DND-41 (cell line): Measurements from ENCODE around the gene SMARCD3.

Experiments used
- ATAC-seq: fragments of 200-7000 bp; cut with Tn5 transposase; 3 replicates; pipeline ENCODE4 v1.9.1; 2021; ENCODE audit warnings: low read depth; ENCODE audit not compliant: insufficient read depth
- DNase-seq: peaks from one replicate; pipeline ENCODE4 v3.0.0-alpha.2; 2020
- H2AFZ ChIP-seq: 2 replicates; pipeline ENCODE4 v1.6.0; 2012; ENCODE audit warnings: low read depth, low read length
- H3K27ac ChIP-seq: 2 replicates; pipeline ENCODE4 v1.5.1; 2012; ENCODE audit warnings: low read length, inconsistent platforms
- H3K27me3 ChIP-seq: fragments of 200-600 bp; sonication (generic); 2 replicates; pipeline ENCODE4 v1.6.0; 2012; ENCODE audit warnings: low read length, mild to moderate bottlenecking, inconsistent platforms; ENCODE audit not compliant: insufficient read depth, poor library complexity
- H3K36me3 ChIP-seq: 2 replicates; pipeline ENCODE4 v1.5.1; 2012; ENCODE audit warnings: low read length, inconsistent platforms; ENCODE audit not compliant: insufficient read depth
- H3K4me1 ChIP-seq: 2 replicates; pipeline ENCODE4 v1.5.1; 2012; ENCODE audit warnings: mild to moderate bottlenecking, low read length; ENCODE audit not compliant: insufficient read depth
- H3K4me2 ChIP-seq: 2 replicates; pipeline ENCODE4 v1.6.0; 2012; ENCODE audit warnings: mild to moderate bottlenecking, moderate library complexity, low read length, inconsistent platforms; ENCODE audit not compliant: insufficient read depth
- H3K4me3 ChIP-seq, 2 experiments: fragments of 200-600 bp in 1 of 2; shearing (Covaris generic) in 1 of 2; 2 replicates each; pipeline ENCODE4 v1.5.1; 2012 to 2016; ENCODE audit warnings: inconsistent platforms in 2 of 2, low read length in 2 of 2, mild to moderate bottlenecking in 2 of 2, low read depth in 1 of 2, moderate library complexity in 1 of 2
- H3K79me2 ChIP-seq: 2 replicates; pipeline ENCODE4 v1.6.0; 2012; ENCODE audit warnings: low read length, inconsistent platforms; ENCODE audit not compliant: insufficient read depth
- H3K9ac ChIP-seq: 2 replicates; pipeline ENCODE4 v1.6.0; 2012; ENCODE audit warnings: low read depth, mild to moderate bottlenecking, inconsistent platforms, low read length, moderate library complexity
- H3K9me3 ChIP-seq: 2 replicates; pipeline ENCODE4 v1.5.1; 2012; ENCODE audit warnings: low read length, moderate library complexity, mild to moderate bottlenecking, inconsistent platforms; ENCODE audit not compliant: insufficient read depth, severe bottlenecking
- H4K20me1 ChIP-seq: 2 replicates; pipeline ENCODE4 v1.6.0; 2012; ENCODE audit warnings: low read length; ENCODE audit not compliant: insufficient read depth
- EZH2 ChIP-seq: IDR thresholded peaks from 3 replicates; pipeline ENCODE4 v1.6.1; 2012; ENCODE audit warnings: borderline replicate concordance, low read depth, mild to moderate bottlenecking, moderate library complexity, low read length, inconsistent platforms; ENCODE audit not compliant: severe bottlenecking
- TF ChIP-seq, protein P1 (sequence below): IDR thresholded peaks from 2 replicates; pipeline ENCODE4 v1.5.1; 2012; ENCODE audit warnings: borderline replicate concordance, low read length, moderate library complexity, mild to moderate bottlenecking; ENCODE audit not compliant: poor library complexity, severe bottlenecking; ENCODE audit errors: extremely low read depth

The SMARCD3 gene

DNA sequence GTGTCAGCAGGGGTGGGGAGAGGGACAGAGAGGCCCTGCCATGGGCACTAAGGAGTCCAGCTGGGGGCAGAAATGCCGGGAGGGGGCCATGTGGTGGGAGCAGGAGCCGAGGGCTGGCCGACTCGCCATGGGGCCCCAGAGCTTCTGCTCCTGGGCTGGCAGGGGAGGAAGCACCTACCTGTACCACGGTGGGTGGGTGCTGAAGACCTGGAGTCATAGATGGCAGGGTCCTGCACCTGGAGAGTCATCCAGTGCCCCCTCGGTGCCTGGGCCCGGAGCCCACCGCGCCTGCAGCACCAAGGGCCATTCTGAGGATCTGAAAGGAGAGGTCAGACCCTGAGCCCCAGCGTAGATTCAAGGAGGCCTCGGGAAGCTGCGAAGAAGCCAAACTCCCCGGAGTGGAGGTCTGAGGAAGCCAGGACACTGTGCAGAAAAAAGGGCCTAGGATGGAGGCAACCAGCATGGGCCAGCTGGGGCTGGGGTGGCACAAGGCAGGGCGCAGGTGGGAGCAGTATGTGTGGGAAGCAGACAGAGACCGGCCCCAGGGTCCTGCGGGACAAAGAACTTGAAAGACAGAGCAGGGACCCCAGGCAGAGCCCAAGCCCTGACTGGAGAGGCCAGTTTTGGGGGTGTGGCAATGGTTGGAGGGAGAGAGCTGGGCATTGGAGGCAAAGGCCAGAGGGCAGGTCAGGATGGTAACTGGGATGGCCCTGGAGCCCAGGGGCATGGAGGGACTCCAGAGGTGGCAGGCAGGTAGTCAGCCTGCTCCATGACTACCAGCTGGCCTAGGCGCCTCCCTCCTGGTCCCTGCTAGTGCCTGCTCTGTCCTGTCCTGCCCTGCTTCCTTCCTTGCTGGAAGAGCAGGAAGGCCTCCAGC is 26.7 kb upstream of the SMARCD3 start:
- DNase-seq (no peak), ATAC-seq (no peak)
- no peak overlapping the region for H3K9ac ChIP-seq
- H3K79me2 ChIP-seq: no peaks in the 10 kb centered on the region
- no peaks in the 10 kb centered on the region for H3K9me3 ChIP-seq
- peaks cover 28% of the 10 kb centered on the region for H3K4me1 ChIP-seq
- no peak for TF ChIP-seq EZH2
- TF ChIP-seq, protein P1, sequence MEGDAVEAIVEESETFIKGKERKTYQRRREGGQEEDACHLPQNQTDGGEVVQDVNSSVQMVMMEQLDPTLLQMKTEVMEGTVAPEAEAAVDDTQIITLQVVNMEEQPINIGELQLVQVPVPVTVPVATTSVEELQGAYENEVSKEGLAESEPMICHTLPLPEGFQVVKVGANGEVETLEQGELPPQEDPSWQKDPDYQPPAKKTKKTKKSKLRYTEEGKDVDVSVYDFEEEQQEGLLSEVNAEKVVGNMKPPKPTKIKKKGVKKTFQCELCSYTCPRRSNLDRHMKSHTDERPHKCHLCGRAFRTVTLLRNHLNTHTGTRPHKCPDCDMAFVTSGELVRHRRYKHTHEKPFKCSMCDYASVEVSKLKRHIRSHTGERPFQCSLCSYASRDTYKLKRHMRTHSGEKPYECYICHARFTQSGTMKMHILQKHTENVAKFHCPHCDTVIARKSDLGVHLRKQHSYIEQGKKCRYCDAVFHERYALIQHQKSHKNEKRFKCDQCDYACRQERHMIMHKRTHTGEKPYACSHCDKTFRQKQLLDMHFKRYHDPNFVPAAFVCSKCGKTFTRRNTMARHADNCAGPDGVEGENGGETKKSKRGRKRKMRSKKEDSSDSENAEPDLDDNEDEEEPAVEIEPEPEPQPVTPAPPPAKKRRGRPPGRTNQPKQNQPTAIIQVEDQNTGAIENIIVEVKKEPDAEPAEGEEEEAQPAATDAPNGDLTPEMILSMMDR: no peak
- H3K27me3 ChIP-seq: peaks cover 32% of the 10 kb centered on the region
- H3K4me2 ChIP-seq: no peak overlapping the region
- H3K36me3 ChIP-seq: no peaks in the 10 kb centered on the region
- no peak overlapping the region for H3K27ac ChIP-seq
- no peak overlapping the region for H3K4me3 ChIP-seq
- no peak overlapping the region for H2AFZ ChIP-seq
- 0 out of 2 replicates have a peak, but pooled peaks cover 3% of the 10 kb centered on the region for H4K20me1 ChIP-seq

DNA sequence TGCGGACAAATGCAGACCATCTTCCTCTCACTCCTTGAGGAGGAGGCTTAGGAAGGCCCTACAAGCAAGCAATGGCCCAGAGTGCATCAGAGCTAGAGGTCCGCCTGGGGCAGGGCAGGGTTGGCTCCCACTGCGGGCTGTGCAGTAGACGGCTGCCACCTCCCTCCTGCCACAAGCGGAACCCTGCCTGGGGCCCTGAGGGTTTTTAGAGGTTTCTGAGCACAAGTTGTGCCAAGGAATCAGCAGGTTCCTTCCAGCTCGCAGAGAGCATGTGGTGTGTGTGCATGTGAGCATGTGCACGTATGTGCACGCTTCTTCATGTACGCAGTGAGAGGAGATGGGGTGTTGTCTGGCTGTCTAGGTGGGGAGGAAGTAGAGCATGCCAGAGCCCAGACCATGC is 25.9 kb upstream of the SMARCD3 start:
- ATAC-seq (no peak), DNase-seq (no peak)
- H3K4me2 ChIP-seq: no peak overlapping the region
- H3K27me3 ChIP-seq: peaks cover 25% of the 10 kb centered on the region
- no peaks in the 10 kb centered on the region for H3K79me2 ChIP-seq
- H3K9me3 ChIP-seq: no peaks in the 10 kb centered on the region
- no peak overlapping the region for H2AFZ ChIP-seq
- no peak overlapping the region for H3K9ac ChIP-seq
- peaks cover 28% of the 10 kb centered on the region for H3K4me1 ChIP-seq
- 0 out of 2 replicates have a peak, but pooled peaks cover 3% of the 10 kb centered on the region for H4K20me1 ChIP-seq
- no peak overlapping the region for H3K27ac ChIP-seq
- no peaks in the 10 kb centered on the region for H3K36me3 ChIP-seq
- no peak overlapping the region for H3K4me3 ChIP-seq
- TF ChIP-seq EZH2: no peak
- TF ChIP-seq, protein P1: no peak

DNA sequence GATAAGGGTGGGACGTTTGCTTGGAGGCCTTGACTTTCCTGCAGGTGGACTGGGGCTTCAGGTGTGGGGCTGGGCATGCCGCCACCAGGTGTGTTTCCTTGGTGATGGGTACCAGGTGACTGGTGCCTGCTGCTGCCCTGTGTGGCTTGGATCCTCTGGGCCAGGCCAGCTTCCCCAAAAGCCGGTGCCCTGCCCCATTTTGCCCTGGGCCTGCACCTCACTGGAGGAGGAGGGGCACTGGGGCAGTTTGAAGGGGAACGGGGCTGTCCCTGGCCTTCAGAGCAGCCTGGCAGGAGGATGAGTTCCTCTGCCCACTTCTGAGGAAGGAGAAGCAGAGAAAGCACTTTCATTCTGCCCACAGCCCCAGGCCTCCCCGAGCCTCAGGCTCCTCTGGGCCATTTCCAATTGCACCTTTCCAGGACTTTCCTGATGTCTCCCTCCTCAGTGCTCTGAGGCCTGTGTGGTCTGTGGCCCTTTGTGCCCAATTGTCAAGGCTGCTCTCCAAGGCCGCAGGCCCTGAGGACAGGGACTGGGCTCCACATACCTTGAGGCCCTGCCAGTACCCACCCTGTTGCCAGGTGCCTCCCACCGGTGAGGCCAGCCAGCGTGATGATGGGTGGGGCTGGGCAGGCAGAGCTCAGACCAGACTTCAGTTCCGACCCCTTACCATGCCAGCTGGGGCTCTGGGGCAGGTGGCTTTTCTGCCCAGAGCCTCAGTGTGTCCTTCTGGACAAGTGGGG is 25.3 kb upstream of the SMARCD3 start:
- H3K9ac ChIP-seq: no peak overlapping the region
- no peak for DNase-seq
- TF ChIP-seq EZH2: no peak
- TF ChIP-seq, protein P1: no peak
- no peaks in the 10 kb centered on the region for H3K9me3 ChIP-seq
- H3K36me3 ChIP-seq: no peaks in the 10 kb centered on the region
- no peak overlapping the region for H3K27ac ChIP-seq
- no peak overlapping the region for H2AFZ ChIP-seq
- no peaks in the 10 kb centered on the region for H3K79me2 ChIP-seq
- H4K20me1 ChIP-seq: 0 out of 2 replicates have a peak, but pooled peaks cover 3% of the 10 kb centered on the region
- H3K4me2 ChIP-seq: no peak overlapping the region
- peaks cover 28% of the 10 kb centered on the region for H3K4me1 ChIP-seq
- no peak overlapping the region for H3K4me3 ChIP-seq
- H3K27me3 ChIP-seq: peaks cover 21% of the 10 kb centered on the region
- no peak for ATAC-seq
